Glutamatergic neuron (in vitro differentiated cells): ENCODE results near the gene PITX1. TPM values are rescaled to one million over a fixed set of nuclear protein-coding genes. Genes with fewer than 3 reads are reported as not detected.
A peak's percentile ranks its signal among the peaks of the same experiment; 100 is the strongest.
"Not testable (repeated sequence)": the region's sequence is repeated elsewhere in the genome, so short reads cannot be mapped to it uniquely, and the experiment has no call there.

Source experiments
- DNase-seq: peaks from one replicate; pipeline ENCODE4 v3.0.0; 2022
- H3K27ac Mint-ChIP-seq: one replicate; pipeline ENCODE4 v1.8.0; 2020; ENCODE audit warnings: mild to moderate bottlenecking, mixed read lengths, inconsistent platforms; ENCODE audit not compliant: unreplicated experiment
- H3K27me3 Mint-ChIP-seq: one replicate; pipeline ENCODE4 v1.8.0; 2020; ENCODE audit warnings: mild to moderate bottlenecking, moderate library complexity, mixed read lengths, inconsistent platforms; ENCODE audit not compliant: unreplicated experiment
- H3K36me3 Mint-ChIP-seq: one replicate; pipeline ENCODE4 v1.8.0; 2020; ENCODE audit warnings: mild to moderate bottlenecking, mixed read lengths, inconsistent platforms; ENCODE audit not compliant: unreplicated experiment
- H3K4me1 Mint-ChIP-seq: one replicate; pipeline ENCODE4 v1.8.0; 2020; ENCODE audit warnings: mild to moderate bottlenecking, low read depth, mixed read lengths, inconsistent platforms; ENCODE audit not compliant: unreplicated experiment
- H3K4me3 Mint-ChIP-seq: one replicate; pipeline ENCODE4 v1.8.0; 2020; ENCODE audit warnings: mild to moderate bottlenecking, mixed read lengths, inconsistent platforms; ENCODE audit not compliant: unreplicated experiment
- H3K9me3 Mint-ChIP-seq: one replicate; pipeline ENCODE4 v1.8.0; 2020; ENCODE audit warnings: mild to moderate bottlenecking, moderate library complexity, mixed read lengths, inconsistent platforms; ENCODE audit not compliant: unreplicated experiment
- long read RNA-seq: library from polyadenylated mRNA; unstranded; transcript quantifications from one replicate; pipeline ENCODE4 v2.0.0, GENCODE V29; 2020; ENCODE audit not compliant: unreplicated experiment
- total RNA-seq: library from RNA; stranded (reverse); fragmentation: NEBNext Ultra II Directional; extraction: Animal tissue kit (Norgen Biotek cat#: 25700); gene quantifications from one replicate; pipeline ENCODE4 v1.2.1, GENCODE V29; 2021; ENCODE audit not compliant: unreplicated experiment
- TF ChIP-seq, protein P1 (sequence below): fragments of 200-600 bp; sonication (generic); IDR thresholded peaks from one replicate; pipeline ENCODE4 v1.5.0; 2021; ENCODE audit not compliant: partially characterized antibody, unreplicated experiment

PITX1 gene
- total RNA-seq = 0.76 TPM
- long read RNA-seq = 0 reads

DNA sequence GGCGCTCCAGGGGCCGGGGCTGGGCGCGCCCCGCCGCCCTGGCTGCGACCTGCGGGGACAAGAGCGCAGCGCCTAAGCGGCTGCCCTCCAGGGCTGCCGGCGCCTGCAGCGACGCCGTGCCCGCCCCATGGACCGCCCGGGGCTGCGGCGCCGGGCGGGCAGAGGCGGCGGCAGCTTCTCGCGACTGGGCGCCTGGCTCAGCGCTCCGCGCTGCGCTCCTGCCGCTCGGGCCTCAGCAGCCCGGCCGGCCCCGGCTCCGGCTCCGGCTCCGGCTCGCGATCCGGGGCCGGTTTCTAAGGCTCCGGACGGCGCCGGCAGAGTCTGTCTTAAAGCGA is at the start of gene PITX1:
Gene PITX1, minus strand, starts transcription at position 328 of the 335 bp plus-strand sequence. CDS start 347 bp downstream, outside the sequence.
- DNase-seq = no peak
- no peak within 1 kb of the TSS for H3K27ac Mint-ChIP-seq

DNA sequence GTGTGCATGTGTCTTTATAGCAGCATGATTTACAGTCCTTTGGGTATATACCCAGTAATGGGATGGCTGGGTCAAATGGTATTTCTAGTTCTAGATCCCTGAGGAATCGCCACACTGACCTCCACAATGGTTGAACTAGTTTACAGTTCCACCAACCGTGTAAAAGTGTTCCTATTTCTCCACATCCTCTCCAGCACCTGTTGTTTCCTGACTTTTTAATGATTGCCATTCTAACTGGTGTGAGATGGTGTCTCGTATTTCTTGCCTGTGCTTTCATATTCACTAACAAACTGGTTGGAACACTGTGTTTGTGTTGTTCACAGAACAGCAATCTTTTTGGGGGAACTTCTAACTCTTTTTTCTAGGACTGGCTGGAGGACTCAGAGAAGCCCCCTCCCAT is 49.3 kb upstream of the PITX1 start:
- DNase-seq, H3K27me3 Mint-ChIP-seq, H3K4me1 Mint-ChIP-seq, H3K27ac Mint-ChIP-seq, H3K9me3 Mint-ChIP-seq, H3K4me3 Mint-ChIP-seq, H3K36me3 Mint-ChIP-seq: not testable (repeated sequence)

More for the DNA sequence above, at the start of gene PITX1:
- H3K9me3 Mint-ChIP-seq = peaks cover 19% of the 10 kb centered on the region
- peaks cover 6% of the 10 kb centered on the region for H3K4me1 Mint-ChIP-seq
- no peaks in the 10 kb centered on the region for H3K36me3 Mint-ChIP-seq
- H3K4me3 Mint-ChIP-seq = peak within 1 kb of the TSS; percentile 73
- H3K27me3 Mint-ChIP-seq = peaks cover 48% of the 10 kb centered on the region
- TF ChIP-seq, protein P1, sequence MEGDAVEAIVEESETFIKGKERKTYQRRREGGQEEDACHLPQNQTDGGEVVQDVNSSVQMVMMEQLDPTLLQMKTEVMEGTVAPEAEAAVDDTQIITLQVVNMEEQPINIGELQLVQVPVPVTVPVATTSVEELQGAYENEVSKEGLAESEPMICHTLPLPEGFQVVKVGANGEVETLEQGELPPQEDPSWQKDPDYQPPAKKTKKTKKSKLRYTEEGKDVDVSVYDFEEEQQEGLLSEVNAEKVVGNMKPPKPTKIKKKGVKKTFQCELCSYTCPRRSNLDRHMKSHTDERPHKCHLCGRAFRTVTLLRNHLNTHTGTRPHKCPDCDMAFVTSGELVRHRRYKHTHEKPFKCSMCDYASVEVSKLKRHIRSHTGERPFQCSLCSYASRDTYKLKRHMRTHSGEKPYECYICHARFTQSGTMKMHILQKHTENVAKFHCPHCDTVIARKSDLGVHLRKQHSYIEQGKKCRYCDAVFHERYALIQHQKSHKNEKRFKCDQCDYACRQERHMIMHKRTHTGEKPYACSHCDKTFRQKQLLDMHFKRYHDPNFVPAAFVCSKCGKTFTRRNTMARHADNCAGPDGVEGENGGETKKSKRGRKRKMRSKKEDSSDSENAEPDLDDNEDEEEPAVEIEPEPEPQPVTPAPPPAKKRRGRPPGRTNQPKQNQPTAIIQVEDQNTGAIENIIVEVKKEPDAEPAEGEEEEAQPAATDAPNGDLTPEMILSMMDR = no peak

DNA sequence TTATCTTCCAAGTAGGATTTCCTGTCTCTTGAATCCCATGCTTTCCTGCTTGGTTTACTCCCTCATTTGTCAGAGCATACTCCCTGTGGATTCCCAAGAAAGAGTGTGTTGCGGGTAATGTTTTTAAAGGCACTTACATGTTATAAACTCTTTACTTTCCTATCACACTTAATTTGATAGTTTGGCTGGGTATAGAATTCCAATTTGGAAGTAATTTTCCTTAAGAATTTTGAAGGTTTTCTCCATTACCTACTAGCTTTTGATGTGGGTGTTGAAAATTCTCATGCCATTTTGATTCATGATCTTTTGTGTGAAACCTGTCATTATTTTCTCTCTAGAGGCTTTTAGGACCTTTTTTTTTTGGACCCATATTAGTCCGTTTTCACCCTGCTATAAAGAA is 47.2 kb upstream of the PITX1 start:
- no peak overlapping the region for H3K4me3 Mint-ChIP-seq
- H3K27ac Mint-ChIP-seq = no peak overlapping the region
- H3K9me3 Mint-ChIP-seq = no peaks in the 10 kb centered on the region
- DNase-seq = no peak
- no peaks in the 10 kb centered on the region for H3K36me3 Mint-ChIP-seq
- TF ChIP-seq, protein P1 = no peak
- no peaks in the 10 kb centered on the region for H3K4me1 Mint-ChIP-seq
- H3K27me3 Mint-ChIP-seq = no peaks in the 10 kb centered on the region

DNA sequence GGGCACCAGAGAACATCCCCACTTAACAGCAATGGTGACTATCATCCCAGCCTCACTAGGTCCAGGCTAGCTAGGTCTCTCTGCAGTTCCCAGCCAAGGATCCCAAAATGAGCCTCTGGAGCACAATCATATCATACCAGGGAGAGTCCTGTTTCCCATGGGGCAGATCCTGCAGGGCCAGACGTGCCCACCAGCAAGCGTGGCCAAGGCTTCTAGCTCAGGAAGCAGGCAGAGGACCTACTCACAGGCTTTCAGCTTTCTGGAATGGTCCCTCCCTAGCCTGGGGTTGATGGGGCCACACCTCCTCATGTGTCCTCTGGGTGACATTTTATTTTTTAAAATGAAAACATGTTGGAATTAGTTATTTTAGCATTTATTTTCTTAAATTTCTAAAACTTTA is 45.7 kb upstream of the PITX1 start:
- TF ChIP-seq, protein P1 = no peak
- H3K4me1 Mint-ChIP-seq = no peaks in the 10 kb centered on the region
- no peaks in the 10 kb centered on the region for H3K36me3 Mint-ChIP-seq
- no peaks in the 10 kb centered on the region for H3K27me3 Mint-ChIP-seq
- no peak overlapping the region for H3K4me3 Mint-ChIP-seq
- no peak overlapping the region for H3K27ac Mint-ChIP-seq
- H3K9me3 Mint-ChIP-seq = no peaks in the 10 kb centered on the region
- no peak for DNase-seq

DNA sequence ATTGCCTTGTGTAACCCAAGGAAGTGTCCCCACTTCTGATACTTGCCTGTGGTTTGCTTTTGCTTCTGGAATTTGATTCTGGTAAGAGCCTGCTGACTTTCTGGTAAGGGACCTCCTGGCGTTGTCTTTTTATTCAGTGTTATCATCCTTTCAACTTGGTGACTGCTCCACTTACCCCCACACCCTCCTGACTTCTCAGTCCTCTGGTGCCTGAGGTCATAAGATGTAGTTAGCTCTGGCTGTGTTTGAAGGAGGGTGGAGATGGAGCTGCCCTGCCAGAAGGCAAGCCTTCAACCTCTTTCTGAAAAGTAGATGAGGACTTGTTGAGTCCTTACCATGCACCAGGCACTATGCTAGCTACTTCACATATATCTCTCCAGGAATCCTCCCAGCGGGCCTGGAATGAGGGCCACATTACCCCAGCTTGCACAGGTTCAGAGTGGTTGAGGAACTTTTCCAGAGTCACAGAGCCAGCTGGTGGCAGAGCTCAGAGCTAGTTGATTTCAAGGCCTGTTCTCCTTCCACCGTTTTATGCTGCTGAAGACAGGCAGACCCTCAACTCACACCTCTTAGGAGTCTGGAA is 45.2 kb upstream of the PITX1 start:
- no peak overlapping the region for H3K27ac Mint-ChIP-seq
- H3K4me1 Mint-ChIP-seq = no peaks in the 10 kb centered on the region
- no peak for DNase-seq
- H3K9me3 Mint-ChIP-seq = no peaks in the 10 kb centered on the region
- no peak overlapping the region for H3K4me3 Mint-ChIP-seq
- H3K36me3 Mint-ChIP-seq = no peaks in the 10 kb centered on the region
- H3K27me3 Mint-ChIP-seq = no peaks in the 10 kb centered on the region
- TF ChIP-seq, protein P1 = no peak
